NCI-H748 (cell line): Measurements from ENCODE around the gene SULT2B1.
A peak's percentile ranks its signal among the peaks of the same experiment; 100 is the strongest.
"Not testable (repeated sequence)": the region's sequence is repeated elsewhere in the genome, so short reads cannot be mapped to it uniquely, and the experiment has no call there.

Experiments used
- DNase-seq: peaks from one replicate; lab custom pipeline; 2025; ENCODE audit not compliant: unreplicated experiment; lab: John Stamatoyannopoulos, UW

Gene SULT2B1

GRCh38 chr19:48618278-48618915 is 66.4 kb downstream of the SULT2B1 start:
- peak; percentile 39 for DNase-seq

GRCh38 chr19:48618916-48619691 is 67.1 kb downstream of the SULT2B1 start, which contains the start of the genes RPL18 and SPHK2:
RPL18 (minus strand) TSS chr19:48619178; CDS start chr19:48619143, 35 bp downstream.
SPHK2 (plus strand) TSS chr19:48619506; CDS start chr19:48620515, 1,009 bp downstream.
- DNase-seq: peak; percentile 100

GRCh38 chr19:48619692-48620585 is 68.0 kb downstream of the SULT2B1 start:
- no peak for DNase-seq

- DNase-seq: peak; percentile 50
Measured at GRCh38 chr19:48623556-48624066, 71.6 kb downstream of the SULT2B1 start.

GRCh38 chr19:48624067-48624594 is 72.2 kb downstream of the SULT2B1 start:
- peak; percentile 100 for DNase-seq

GRCh38 chr19:48624791-48625723 is 73.1 kb downstream of the SULT2B1 start:
- peak; percentile 40 for DNase-seq

- no peak for DNase-seq
Measured at GRCh38 chr19:48625891-48626327, 73.9 kb downstream of the SULT2B1 start.

GRCh38 chr19:48627201-48627864 is 75.4 kb downstream of the SULT2B1 start:
- DNase-seq: no peak

GRCh38 chr19:48627865-48628314 is 75.9 kb downstream of the SULT2B1 start:
- no peak for DNase-seq

GRCh38 chr19:48628486-48629296 is 76.7 kb downstream of the SULT2B1 start:
- DNase-seq: no peak

GRCh38 chr19:48629297-48629598 is 77.3 kb downstream of the SULT2B1 start:
- DNase-seq: no peak

GRCh38 chr19:48629599-48630295 is 77.8 kb downstream of the SULT2B1 start:
- peak; percentile 92 for DNase-seq

GRCh38 chr19:48630296-48631063 is 78.5 kb downstream of the SULT2B1 start:
- no peak for DNase-seq

GRCh38 chr19:48631225-48631624 is 79.3 kb downstream of the SULT2B1 start:
- DNase-seq: peak; percentile 72

GRCh38 chr19:48632286-48632685 is 80.3 kb downstream of the SULT2B1 start:
- DNase-seq: not testable (repeated sequence)

GRCh38 chr19:48632692-48633147 is 80.7 kb downstream of the SULT2B1 start:
- DNase-seq: no peak
